CD8-positive, alpha-beta memory T cell (primary cell): ENCODE results near the gene PDXDC1. TPM values are rescaled to one million over a fixed set of nuclear protein-coding genes. Genes with fewer than 3 reads are reported as not detected.
"Not testable (repeated sequence)": the region's sequence is repeated elsewhere in the genome, so short reads cannot be mapped to it uniquely, and the experiment has no call there.

ENCODE experiments used
- CTCF ChIA-PET: fragments of 350-600 bp; sonication (Branson Sonifier 250); formaldehyde crosslinking; loops from one replicate; lab custom pipeline; 2021; ENCODE audit warnings: antibody characterized with exemption; lab: Charles Lee
- POLR2A ChIA-PET: fragments of 350-600 bp; sonication (Branson Sonifier 250); formaldehyde crosslinking; loops from one replicate; lab custom pipeline; 2021; ENCODE audit warnings: antibody characterized with exemption; lab: Charles Lee
- DNase-seq, 5 donors: peaks; one replicate each; pipeline versions ENCODE4 v3.0.0 to v3.0.0-alpha.2; 2020 to 2022; ENCODE audit warnings: mixed read lengths in 1 of 5
- H3K27ac ChIP-seq: one replicate; pipeline ENCODE4 v1.7.0; 2013; ENCODE audit warnings: low read depth, mild to moderate bottlenecking, low read length, moderate library complexity
- H3K27me3 ChIP-seq: 2 replicates; pipeline ENCODE4 v1.7.0; 2013; ENCODE audit warnings: low read length, mild to moderate bottlenecking; ENCODE audit not compliant: insufficient read depth, poor library complexity, severe bottlenecking
- H3K36me3 ChIP-seq: 2 replicates; pipeline ENCODE4 v1.7.0; 2013; ENCODE audit warnings: mild to moderate bottlenecking, low read length, moderate library complexity; ENCODE audit not compliant: insufficient read depth
- H3K4me1 ChIP-seq: 2 replicates; pipeline ENCODE4 v1.7.0; 2013; ENCODE audit warnings: mild to moderate bottlenecking, low read length, moderate library complexity; ENCODE audit not compliant: insufficient read depth
- H3K4me3 ChIP-seq: 2 replicates; pipeline ENCODE4 v1.7.0; 2013; ENCODE audit warnings: mild to moderate bottlenecking, low read length
- H3K9me3 ChIP-seq: 2 replicates; pipeline ENCODE4 v1.7.0; 2013; ENCODE audit warnings: mild to moderate bottlenecking, low read length
- H3K27ac Mint-ChIP-seq, 8 donors: one replicate each; pipeline ENCODE4 v1.8.0; 2020 to 2021; ENCODE audit warnings: mixed read lengths in 8 of 8, mild to moderate bottlenecking in 6 of 8, inconsistent platforms in 3 of 8, moderate library complexity in 3 of 8
- H3K27me3 Mint-ChIP-seq, 2 donors: one replicate each; pipeline ENCODE4 v1.8.0; 2020 to 2021; ENCODE audit warnings: mixed read lengths in 2 of 2, mild to moderate bottlenecking in 1 of 2, moderate library complexity in 1 of 2
- H3K36me3 Mint-ChIP-seq, 3 donors: one replicate each; pipeline ENCODE4 v1.8.0; 2020 to 2021; ENCODE audit warnings: mixed read lengths in 3 of 3, inconsistent platforms in 1 of 3, mild to moderate bottlenecking in 1 of 3
- H3K4me1 Mint-ChIP-seq, 3 donors: one replicate each; pipeline ENCODE4 v1.8.0; 2020 to 2021; ENCODE audit warnings: mixed read lengths in 3 of 3, inconsistent platforms in 1 of 3, mild to moderate bottlenecking in 1 of 3
- H3K4me3 Mint-ChIP-seq, 7 donors: one replicate each; pipeline ENCODE4 v1.8.0; 2020 to 2021; ENCODE audit warnings: mixed read lengths in 7 of 7, mild to moderate bottlenecking in 6 of 7, moderate library complexity in 4 of 7, inconsistent platforms in 2 of 7
- H3K9me3 Mint-ChIP-seq, 5 donors: one replicate each; pipeline ENCODE4 v1.8.0; 2020 to 2022; ENCODE audit warnings: mixed read lengths in 5 of 5, mild to moderate bottlenecking in 3 of 5, moderate library complexity in 2 of 5, inconsistent platforms in 1 of 5
- polyA plus RNA-seq: library from polyadenylated mRNA; unstranded; fragments of 300-500 nt; fragmentation: Illumina TruSeq; gene quantifications from one replicate; pipeline ENCODE4 v1.2.3, GENCODE V29; 2021
- total RNA-seq, 2 experiments: library from RNA; stranded (reverse); gene quantifications; one replicate each; pipeline ENCODE4 v1.2.3, GENCODE V29; 2021

Gene PDXDC1
- total and polyA plus RNA-seq, 3 experiments from 2014 or later: 39.5 to 58.5 (median 55.5) TPM

DNA sequence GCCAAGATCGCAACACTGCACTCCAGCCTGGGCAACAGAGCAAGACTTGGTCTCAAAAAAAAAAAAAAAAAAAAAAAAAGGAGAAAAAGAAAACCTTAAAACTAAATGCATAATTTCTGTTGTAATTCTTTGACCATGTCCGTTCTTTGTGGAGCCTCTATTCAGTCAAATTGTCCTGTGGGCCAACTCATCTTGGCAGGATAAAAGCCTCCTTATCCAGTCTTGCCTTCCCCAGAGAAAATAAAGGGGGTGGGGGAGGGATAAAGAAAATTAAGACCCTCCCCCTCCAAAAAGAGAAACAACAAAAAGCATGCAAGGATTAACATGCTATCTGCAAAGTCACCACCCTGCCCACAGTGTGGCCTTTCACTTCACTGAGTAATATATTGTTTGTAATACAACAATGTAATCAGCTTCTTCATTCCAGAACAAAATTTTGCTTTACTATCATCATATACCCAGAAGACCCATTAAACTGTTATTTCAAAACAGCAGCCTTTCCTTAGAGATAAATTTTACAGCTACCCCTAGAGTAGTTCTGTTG, 124.6 kb downstream of the PDXDC1 start:
- H3K9me3 ChIP-seq, H3K27me3 Mint-ChIP-seq, H3K4me1 Mint-ChIP-seq, H3K36me3 ChIP-seq, H3K27me3 ChIP-seq, H3K36me3 Mint-ChIP-seq, CTCF ChIA-PET, H3K4me1 ChIP-seq, POLR2A ChIA-PET, H3K4me3 ChIP-seq, DNase-seq, H3K27ac ChIP-seq, H3K9me3 Mint-ChIP-seq: not testable (repeated sequence)
- Mint-ChIP-seq H3K4me3 (peak overlapping the region in 1 of 7 donors; percentile 40), H3K27ac (peak overlapping the region in 1 of 8 donors; percentile 24)

DNA sequence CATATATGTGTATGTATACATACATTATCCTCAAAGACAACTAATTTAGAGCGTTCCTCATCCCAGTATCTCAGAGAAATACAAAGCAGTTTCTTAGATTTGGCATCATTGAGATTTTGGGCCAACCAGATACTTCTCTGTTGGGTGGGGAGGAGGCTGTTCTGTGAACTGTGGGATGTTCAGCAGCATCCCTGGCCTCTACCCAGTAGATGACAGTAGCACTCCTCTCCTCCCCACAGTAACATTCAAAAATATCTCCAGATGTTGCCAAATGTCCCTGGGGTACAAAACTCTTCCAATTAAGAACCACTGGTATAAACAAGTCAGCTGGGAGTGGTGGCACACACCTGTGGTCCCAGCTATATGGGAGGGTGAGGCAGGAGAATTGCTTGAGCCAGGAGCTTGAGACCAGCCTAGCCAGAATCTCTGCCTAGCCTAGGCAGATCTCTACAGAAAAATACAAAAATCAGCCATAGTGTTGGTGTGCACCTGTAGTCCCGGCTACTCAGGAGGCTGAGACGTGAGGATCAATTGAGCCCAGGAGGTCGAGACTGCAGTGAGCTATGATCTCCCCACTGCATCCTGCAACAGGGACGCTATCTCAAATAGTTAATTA, 125.7 kb downstream of the PDXDC1 start:
- H3K27me3 Mint-ChIP-seq, POLR2A ChIA-PET, H3K27ac ChIP-seq, DNase-seq, H3K4me3 ChIP-seq, H3K4me1 ChIP-seq, H3K27ac Mint-ChIP-seq, H3K36me3 Mint-ChIP-seq, CTCF ChIA-PET, H3K4me3 Mint-ChIP-seq, H3K9me3 ChIP-seq, H3K4me1 Mint-ChIP-seq, H3K9me3 Mint-ChIP-seq, H3K36me3 ChIP-seq, H3K27me3 ChIP-seq: not testable (repeated sequence)

DNA sequence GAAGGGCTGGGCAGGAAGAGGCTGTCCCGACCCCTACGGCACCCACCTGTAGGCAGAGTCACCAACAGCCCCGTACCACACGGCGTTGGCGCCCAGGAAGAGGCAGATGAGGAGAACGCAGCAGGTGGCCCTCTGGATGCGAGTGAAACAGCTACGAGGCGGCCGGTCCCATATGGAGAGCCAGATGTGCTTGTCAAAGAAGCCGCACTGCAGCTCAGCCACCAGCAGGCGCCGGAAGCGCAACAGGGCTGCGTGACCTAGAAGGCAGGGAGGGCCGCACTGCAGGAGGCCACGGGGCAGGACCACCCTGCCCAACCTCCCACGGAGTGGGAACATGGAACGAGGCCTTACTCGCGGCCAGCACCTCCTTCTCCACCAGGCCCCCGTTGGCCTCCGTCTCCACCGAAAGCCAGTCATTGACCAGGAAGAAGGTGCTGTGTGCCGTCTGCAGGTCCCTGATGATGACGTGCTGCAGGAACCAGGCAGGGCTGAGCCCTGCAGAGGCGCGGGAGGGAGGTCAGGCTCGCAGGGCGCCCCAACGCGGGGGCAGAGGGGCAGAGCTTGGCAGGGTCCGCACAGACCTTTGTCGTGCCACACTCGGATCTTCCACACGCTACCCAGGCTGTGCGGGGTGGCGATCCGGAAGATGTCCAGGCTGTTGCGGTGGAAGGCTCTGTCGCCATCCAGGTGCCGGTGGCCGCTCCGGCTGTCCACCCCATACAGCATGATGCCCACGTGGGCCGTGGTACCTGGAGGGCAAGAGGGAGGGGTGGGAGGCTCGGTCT, 153.0 kb downstream of the PDXDC1 start:
- CTCF ChIA-PET, H3K9me3 ChIP-seq, H3K4me3 Mint-ChIP-seq, H3K4me1 Mint-ChIP-seq, H3K27ac ChIP-seq, H3K9me3 Mint-ChIP-seq, POLR2A ChIA-PET, H3K36me3 ChIP-seq, H3K27me3 Mint-ChIP-seq, H3K27ac Mint-ChIP-seq, H3K4me1 ChIP-seq, H3K4me3 ChIP-seq, H3K27me3 ChIP-seq: not testable (repeated sequence)
- peaks cover 0 to 11% (median 0%) of the 10 kb centered on the region in 3 donors for H3K36me3 Mint-ChIP-seq
- peak in 1 of 5 donors; percentile 40 for DNase-seq

DNA sequence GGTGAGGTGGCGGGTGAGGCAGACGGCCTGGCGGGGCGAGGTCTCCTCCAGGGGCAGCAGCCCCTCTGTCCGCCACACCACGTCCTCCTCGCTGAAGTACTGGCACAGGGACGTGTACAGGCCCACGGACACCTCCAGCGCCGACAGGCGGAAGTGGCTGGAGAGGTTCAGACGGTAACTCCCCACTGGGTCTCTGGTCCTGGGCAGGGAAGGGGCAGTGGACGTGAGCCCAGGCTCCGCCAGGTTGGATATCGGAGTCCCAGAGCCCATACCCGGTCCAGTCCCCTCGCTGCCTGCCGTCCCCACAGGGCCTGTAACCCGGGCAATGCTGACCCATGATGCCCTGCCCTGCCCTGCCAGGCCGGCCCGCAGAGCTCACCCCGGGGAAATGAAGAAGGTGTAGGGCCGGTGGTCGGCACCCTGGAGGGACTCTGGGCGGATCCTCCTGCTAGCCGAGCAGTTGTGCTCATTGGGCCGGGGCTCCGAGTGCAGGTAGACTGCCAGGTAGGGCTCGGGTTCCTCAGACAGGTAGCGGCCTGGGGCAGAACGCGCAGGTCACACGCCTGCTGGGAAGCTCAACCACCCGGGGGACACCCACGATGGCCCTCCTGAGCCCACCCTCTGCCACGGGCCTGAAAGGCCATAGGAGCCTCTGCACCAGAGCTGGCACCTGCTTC, 155.6 kb downstream of the PDXDC1 start:
- H3K9me3 Mint-ChIP-seq, H3K27ac Mint-ChIP-seq, CTCF ChIA-PET, H3K27me3 Mint-ChIP-seq, H3K27me3 ChIP-seq, H3K9me3 ChIP-seq, H3K4me3 Mint-ChIP-seq, H3K36me3 ChIP-seq, H3K4me1 Mint-ChIP-seq, H3K27ac ChIP-seq, H3K4me3 ChIP-seq, H3K4me1 ChIP-seq, POLR2A ChIA-PET: not testable (repeated sequence)
- H3K36me3 Mint-ChIP-seq: peaks cover 0 to 13% (median 0%) of the 10 kb centered on the region in 3 donors
- peak in 1 of 5 donors; percentile 33 for DNase-seq

DNA sequence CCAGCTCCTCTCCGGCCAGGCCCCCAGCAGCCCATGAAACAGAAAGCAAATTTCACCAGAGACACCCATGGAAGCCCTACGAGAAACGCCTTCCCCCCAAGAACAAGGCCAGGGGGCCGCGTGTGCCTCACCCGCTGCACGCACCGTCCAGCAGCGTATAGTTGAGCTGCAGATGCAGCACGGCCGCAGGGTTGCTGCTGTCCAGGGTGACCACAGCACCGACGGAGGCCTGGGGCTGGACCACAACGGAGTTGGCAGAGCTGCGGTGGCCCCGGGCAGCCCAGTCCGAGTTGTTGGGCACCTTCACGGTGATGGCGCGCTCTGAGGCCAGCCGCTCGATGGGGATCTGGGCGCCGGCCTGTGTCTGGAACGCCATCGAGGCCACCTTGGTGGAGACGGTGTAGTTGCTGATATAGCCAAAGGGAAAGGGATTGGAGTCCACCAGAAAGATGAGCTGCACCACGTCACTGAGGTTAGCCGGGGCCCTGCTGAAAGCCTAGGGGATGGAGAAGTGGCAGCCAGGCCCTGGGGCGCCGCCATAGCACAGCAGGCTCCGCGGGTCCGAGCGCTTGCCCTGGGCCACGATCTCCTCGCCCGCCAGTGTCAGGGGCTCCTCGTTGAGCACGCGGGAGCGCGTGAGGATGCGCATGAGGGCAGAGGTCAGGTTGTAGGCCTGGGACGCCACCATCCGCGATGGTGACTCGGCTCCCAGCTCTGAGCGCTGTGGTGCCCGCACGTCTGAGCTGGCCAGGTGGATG, 156.3 kb downstream of the PDXDC1 start:
- peaks cover 0 to 13% (median 0%) of the 10 kb centered on the region in 3 donors for H3K36me3 Mint-ChIP-seq
- H3K36me3 ChIP-seq, DNase-seq, POLR2A ChIA-PET, H3K4me3 Mint-ChIP-seq, H3K9me3 Mint-ChIP-seq, H3K27me3 Mint-ChIP-seq, H3K4me1 ChIP-seq, H3K27me3 ChIP-seq, H3K9me3 ChIP-seq, CTCF ChIA-PET, H3K27ac ChIP-seq, H3K4me3 ChIP-seq, H3K4me1 Mint-ChIP-seq, H3K27ac Mint-ChIP-seq: not testable (repeated sequence)

DNA sequence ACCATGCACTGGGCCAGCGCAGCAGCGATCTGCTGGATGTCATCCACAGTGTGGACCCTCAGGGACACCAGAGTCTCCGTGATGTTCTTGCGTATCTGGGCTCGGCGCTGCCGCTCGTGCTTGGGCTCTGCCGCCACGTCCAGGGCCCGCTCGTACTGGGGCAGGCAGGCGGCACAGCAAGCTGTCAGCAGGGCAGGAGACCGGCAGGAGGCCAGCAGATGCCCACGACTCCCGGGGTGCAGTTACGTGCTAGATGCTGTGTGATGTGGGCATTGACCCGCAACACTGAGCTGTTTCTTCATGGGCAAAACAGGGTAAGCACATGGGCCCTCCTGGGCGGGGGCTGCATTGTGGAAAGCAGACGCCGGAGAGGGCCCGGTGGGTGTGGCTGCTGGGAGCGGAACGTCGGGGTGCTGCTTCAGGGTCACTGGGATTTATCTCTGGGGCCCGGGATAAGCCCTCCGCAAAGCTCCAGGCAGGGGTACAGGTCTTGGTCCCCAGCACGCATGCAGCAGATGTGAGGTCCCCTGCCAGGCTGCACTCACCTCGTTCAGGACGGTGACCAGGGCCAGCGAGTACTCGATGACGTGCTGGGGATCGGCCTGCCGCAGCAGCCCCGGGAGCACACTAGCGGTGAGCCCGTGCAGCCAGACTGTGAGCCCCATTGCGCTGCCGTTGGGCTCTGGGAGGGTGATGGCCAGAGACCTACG, 158.0 kb downstream of the PDXDC1 start:
- H3K4me1 ChIP-seq, H3K9me3 Mint-ChIP-seq, H3K4me3 Mint-ChIP-seq, H3K36me3 ChIP-seq, H3K27ac ChIP-seq, H3K27ac Mint-ChIP-seq, CTCF ChIA-PET, H3K9me3 ChIP-seq, POLR2A ChIA-PET, H3K4me3 ChIP-seq, H3K4me1 Mint-ChIP-seq, H3K27me3 Mint-ChIP-seq, H3K27me3 ChIP-seq: not testable (repeated sequence)
- H3K36me3 Mint-ChIP-seq: peaks cover 0 to 11% (median 0%) of the 10 kb centered on the region in 3 donors
- peak in 1 of 5 donors; percentile 20 for DNase-seq

DNA sequence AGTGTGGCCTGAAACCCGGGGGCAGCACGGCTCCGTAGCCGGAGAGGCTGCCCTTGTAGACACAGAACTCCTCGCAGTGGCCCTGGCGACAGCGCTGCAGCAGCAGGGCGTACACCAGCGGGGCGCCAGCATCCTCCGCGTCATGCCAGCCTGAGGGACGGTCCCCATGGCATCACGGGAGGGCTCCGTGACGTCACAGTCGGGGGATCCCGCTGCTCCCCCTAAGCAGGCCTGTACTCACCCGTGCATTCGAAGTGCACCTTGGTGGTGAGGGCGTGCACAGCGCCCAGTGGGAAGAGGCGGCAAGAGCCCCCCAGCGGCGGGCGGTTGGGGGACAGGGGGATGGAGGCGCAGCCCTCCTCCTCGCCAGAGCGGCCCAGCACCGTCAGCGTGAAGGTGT, 158.7 kb downstream of the PDXDC1 start:
- H3K4me3 Mint-ChIP-seq, H3K9me3 Mint-ChIP-seq, H3K4me3 ChIP-seq, H3K36me3 ChIP-seq, H3K36me3 Mint-ChIP-seq, H3K9me3 ChIP-seq, CTCF ChIA-PET, H3K4me1 Mint-ChIP-seq, H3K27me3 Mint-ChIP-seq, H3K27ac Mint-ChIP-seq, POLR2A ChIA-PET, H3K27me3 ChIP-seq, H3K4me1 ChIP-seq, H3K27ac ChIP-seq: not testable (repeated sequence)
- peak in 1 of 5 donors; percentile 21 for DNase-seq
